T-helper 2 cell treated with Interferon-gamma antibody and Interleukin-4, amounts not matched to agents 100 ng/mL and 5 ng/mL, for 36 hours (primary cell): ENCODE results near the gene SRSF5. TPM values are rescaled to one million over a fixed set of nuclear protein-coding genes. Genes with fewer than 3 reads are reported as not detected.
"Not testable (repeated sequence)": the region's sequence is repeated elsewhere in the genome, so short reads cannot be mapped to it uniquely, and the experiment has no call there.

Experiments
- intact Hi-C: fragments of 100-400 bp; cut with micrococcal nuclease; formaldehyde crosslinking; loops from one replicate; pipeline ENCODE4 v1.15.1; 2023
- total RNA-seq: library from RNA; stranded (reverse); gene quantifications from 2 replicates; pipeline ENCODE4 v1.2.3, GENCODE V29; 2022

SRSF5 gene
- total RNA-seq, 1 donor from 2014 or later = 312 TPM

- intact Hi-C loops = no loop called here
Observed at GRCh38 chr14:69804902-69805301, 38.0 kb downstream of the SRSF5 start.

DNA sequence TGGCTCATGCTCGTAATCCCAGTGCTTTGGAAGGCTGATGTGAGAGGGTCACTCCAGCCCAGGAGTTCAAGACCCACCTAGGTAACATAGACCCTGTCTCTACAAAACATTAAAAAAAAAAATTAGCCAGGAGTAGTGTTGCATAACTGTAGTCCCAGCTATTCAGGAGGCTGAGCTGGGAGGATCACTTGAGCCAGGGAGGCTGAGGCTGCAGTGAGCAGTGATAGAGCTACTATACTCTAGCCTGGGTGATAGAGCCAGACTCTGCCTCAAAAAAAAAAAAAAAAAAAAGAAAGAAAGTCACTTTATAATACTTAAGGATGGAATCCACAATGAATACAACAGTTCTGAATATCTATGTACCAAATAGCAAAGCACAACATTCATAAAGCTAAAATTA is 40.2 kb downstream of the SRSF5 start:
- intact Hi-C loops = no loop called here

DNA sequence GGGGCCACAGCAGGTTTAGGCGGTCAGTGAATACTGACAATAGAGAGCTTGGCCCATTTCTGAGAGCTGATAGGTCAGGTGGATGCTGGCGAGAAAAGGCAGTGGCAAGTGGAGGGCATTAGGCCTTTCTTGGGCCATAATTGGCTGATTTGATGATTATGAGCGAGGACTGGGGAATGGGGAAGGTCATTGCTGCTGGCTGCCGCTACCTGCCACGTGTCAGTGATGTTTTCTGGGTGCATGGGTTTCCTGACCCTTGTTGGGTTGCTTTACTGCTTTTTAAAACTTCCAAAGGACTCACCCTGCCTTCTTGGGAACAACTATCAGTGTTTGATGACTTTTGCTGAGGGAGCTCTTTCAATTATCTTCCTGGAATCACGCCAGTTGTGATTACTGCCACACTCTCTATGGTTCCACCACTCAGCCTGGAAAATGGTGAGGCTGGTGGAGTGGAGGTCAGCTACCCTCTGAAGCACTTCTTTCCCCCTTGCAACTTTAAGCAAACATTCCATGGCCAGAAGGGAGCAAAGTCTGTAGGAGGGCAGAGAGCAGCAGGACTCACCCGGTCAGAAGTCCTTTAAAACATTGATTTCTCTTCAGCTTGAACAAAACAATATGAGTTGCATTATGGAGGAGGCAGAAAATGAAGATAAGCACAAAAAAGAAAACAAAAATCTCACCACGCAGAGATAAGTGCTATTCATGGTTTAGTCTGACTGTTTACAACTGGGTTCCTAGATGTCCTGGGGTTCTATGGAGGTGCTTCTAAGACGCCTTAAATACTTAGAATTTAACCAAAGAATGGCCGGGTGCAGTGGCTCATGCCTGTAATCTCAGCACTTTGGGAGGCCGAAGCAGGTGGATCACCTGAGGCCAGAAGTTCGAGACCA is 42.2 kb downstream of the SRSF5 start:
- intact Hi-C loops = no loop called here

- intact Hi-C loops = no loop called here
Observed at GRCh38 chr14:69811227-69811867, 44.4 kb downstream of the SRSF5 start.

DNA sequence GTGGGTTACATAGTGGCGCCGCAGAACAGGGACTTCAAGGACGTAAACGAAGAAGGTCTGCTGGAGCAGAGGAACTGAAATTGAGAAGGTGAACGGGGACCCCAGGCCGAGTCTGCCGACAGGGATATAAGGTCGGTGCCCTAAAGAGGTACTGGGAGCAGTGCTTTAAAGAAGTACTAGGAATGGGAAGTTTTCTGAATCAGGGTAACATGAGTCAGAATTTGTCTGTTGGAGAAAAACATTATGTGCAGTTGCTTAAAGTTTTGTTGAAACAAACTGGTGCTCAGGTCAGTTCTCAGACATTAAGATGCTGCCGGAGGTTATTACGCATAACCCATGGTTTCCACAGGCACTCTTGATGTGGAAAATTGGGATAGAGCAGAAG is 44.9 kb downstream of the SRSF5 start:
- intact Hi-C loops = no loop called here

- intact Hi-C loops = no loop called here
Observed at GRCh38 chr14:69812711-69813110, 45.8 kb downstream of the SRSF5 start.

DNA sequence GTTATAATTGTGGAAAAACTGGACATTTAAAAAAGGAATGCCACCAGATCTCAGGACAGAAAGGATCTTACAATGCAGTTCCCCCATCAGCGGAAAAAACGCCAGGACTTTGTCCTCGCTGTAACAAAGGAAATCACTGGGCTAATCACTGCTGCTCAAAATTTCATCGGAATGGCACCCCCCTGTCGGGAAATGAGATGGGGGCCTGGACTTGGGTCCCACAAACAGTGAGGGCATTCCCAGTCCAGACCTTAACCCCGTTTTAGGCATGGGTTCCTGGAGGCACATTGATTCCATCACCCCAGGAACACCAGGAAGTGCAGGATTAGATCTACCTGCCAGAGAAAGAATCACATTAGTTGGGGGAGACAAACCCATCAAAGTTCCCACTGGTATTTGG is 46.4 kb downstream of the SRSF5 start:
- intact Hi-C loops = not testable (repeated sequence)

GRCh38 chr14:69814397-69814796 is 47.5 kb downstream of the SRSF5 start:
- intact Hi-C loops = no loop called here

- intact Hi-C loops = loop anchor here (5.0 kb wide), 1 partner anchor 197 kb away; no protein-coding TSS in a partner anchor
Observed at GRCh38 chr14:69815556-69815955, 48.6 kb downstream of the SRSF5 start.

GRCh38 chr14:69816216-69816615 is 49.3 kb downstream of the SRSF5 start:
- intact Hi-C loops = loop anchor here (5.0 kb wide), 1 partner anchor 196 kb away; no protein-coding TSS in a partner anchor

GRCh38 chr14:69818758-69819191 is 51.8 kb downstream of the SRSF5 start:
- intact Hi-C loops = loop anchor here (1.0 to 5.0 kb wide), 3 partner anchors 194 to 256 kb away; no protein-coding TSS in a partner anchor

DNA sequence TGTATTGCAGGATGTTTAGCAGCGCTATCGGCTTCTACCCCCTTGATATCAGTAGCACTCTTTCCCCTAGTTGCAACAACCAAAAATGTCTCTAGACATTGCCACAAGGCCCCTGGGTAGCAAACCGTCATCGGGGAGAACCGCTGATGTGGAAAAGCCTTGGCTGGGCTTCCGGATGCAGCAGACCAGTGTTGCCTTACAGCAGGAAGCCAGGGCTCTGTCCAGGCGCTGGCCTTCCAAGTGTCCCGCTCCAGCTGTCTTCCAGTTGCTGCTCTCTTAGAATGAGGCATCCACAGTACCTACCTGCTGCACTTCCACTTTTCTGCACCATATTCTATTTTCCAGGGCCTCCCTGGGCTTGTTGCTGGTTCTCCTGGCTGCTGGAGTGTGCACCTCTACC is 52.7 kb downstream of the SRSF5 start:
- intact Hi-C loops = loop anchor here (2.0 to 5.0 kb wide), 2 partner anchors 193 to 255 kb away; no protein-coding TSS in a partner anchor

- intact Hi-C loops = no loop called here
Observed at GRCh38 chr14:69820991-69821390, 54.0 kb downstream of the SRSF5 start.

Other genes starting within 250 kb of the SRSF5 start
- not detected in 2 replicates for gene CCDC177, start 192.3 kb upstream of the SRSF5 start, total RNA-seq
- gene SUSD6, start 155.5 kb upstream of the SRSF5 start, total RNA-seq = 44.2 and 46.5 TPM in 2 replicates
- not detected in 2 replicates for gene SLC10A1, start 30.1 kb downstream of the SRSF5 start, total RNA-seq
- gene SMOC1, start 112.3 kb downstream of the SRSF5 start, total RNA-seq = not detected in 2 replicates